ENCODE measurements around the gene ANKIB1. TPM values are rescaled to one million over a fixed set of nuclear protein-coding genes. Genes with fewer than 3 reads are reported as not detected.
"Not testable (repeated sequence)": the region's sequence is repeated elsewhere in the genome, so short reads cannot be mapped to it uniquely, and the experiment has no call there.

ANKIB1 gene
- total RNA-seq, 8 experiments from 2014 or later = 28.7 to 96.9 (median 49.8) TPM

- Histone ChIP-seq H3K4me1 (replicated peaks in 1 of 2) (no peaks in the 10 kb centered on the region), H3K27ac (no peak overlapping the region)
Measured at GRCh38 chr7:92404170-92404614, 158.4 kb downstream of the ANKIB1 start.

GRCh38 chr7:92409357-92409756, 163.6 kb downstream of the ANKIB1 start:
- in situ Hi-C loops (cut with MboI; ENCODE audit: low pct_unique_long_range_greater_than_20kb in 2 of 9, low sequenced_read_pairs in 9 of 9, unreplicated experiment in 9 of 9) = no loop called here
- WGBS, 10 experiments = 71 to 100% (median 100%) methylated on average over 1 of the region's 1 CpG; no CpG with 5 or more reads in 7 of the 10 experiments
- H3K4me3 ChIP-seq = no peak overlapping the region
- no peaks in the 10 kb centered on the region for H3K4me1 ChIP-seq (replicated peaks in 1 of 2)
- H3K27ac ChIP-seq = no peak overlapping the region
- ATAC-seq (replicated peaks in 6 of 8) = no peak

More at GRCh38 chr7:92404170-92404614, 158.4 kb downstream of the ANKIB1 start:
- in situ Hi-C loops (cut with MboI; ENCODE audit: low pct_unique_long_range_greater_than_20kb in 2 of 9, low sequenced_read_pairs in 9 of 9, unreplicated experiment in 9 of 9) = no loop called here
- H3K4me3 ChIP-seq = no peak overlapping the region
- ATAC-seq (replicated peaks in 6 of 8) = no peak
- 83 to 100% (median 85%) methylated on average over 1 to 6 of the region's 6 CpGs; no CpG with 5 or more reads in 2 of the 10 experiments for WGBS, 10 experiments

GRCh38 chr7:92410162-92410561, 164.4 kb downstream of the ANKIB1 start:
- H3K4me1 ChIP-seq (replicated peaks in 1 of 2); H3K27ac ChIP-seq; ATAC-seq (replicated peaks in 6 of 8); H3K4me3 ChIP-seq; in situ Hi-C loops (cut with MboI; ENCODE audit: low pct_unique_long_range_greater_than_20kb in 2 of 9, low sequenced_read_pairs in 9 of 9, unreplicated experiment in 9 of 9): not testable (repeated sequence)
- 70 to 100% (median 80%) methylated on average over 1 to 2 of the region's 6 CpGs; no CpG with 5 or more reads in 6 of the 10 experiments for WGBS, 10 experiments

GRCh38 chr7:92412745-92413144, 167.0 kb downstream of the ANKIB1 start:
- ATAC-seq (replicated peaks in 6 of 8) = no peak
- WGBS, 10 experiments = 55 to 96% (median 89%) methylated on average over 2 to 11 of the region's 11 CpGs; no CpG with 5 or more reads in 1 of the 10 experiments
- no peak overlapping the region for H3K4me3 ChIP-seq
- no peaks in the 10 kb centered on the region for H3K4me1 ChIP-seq (replicated peaks in 1 of 2)
- in situ Hi-C loops (cut with MboI; ENCODE audit: low pct_unique_long_range_greater_than_20kb in 2 of 9, low sequenced_read_pairs in 9 of 9, unreplicated experiment in 9 of 9) = no loop called here
- H3K27ac ChIP-seq = no peak overlapping the region

- Histone ChIP-seq H3K27ac (no peak overlapping the region), H3K4me3 (no peak overlapping the region), H3K4me1 (replicated peaks in 1 of 2) (no peaks in the 10 kb centered on the region)
- in situ Hi-C loops (cut with MboI; ENCODE audit: low pct_unique_long_range_greater_than_20kb in 2 of 9, low sequenced_read_pairs in 9 of 9, unreplicated experiment in 9 of 9) = no loop called here
- peak in 2 of 8 experiments; percentile 60 to 61 for ATAC-seq (replicated peaks in 6 of 8)
- 18 to 100% (median 58%) methylated on average over 1 to 4 of the region's 5 CpGs; no CpG with 5 or more reads in 4 of the 10 experiments for WGBS, 10 experiments
Measured at GRCh38 chr7:92413550-92413949, 167.8 kb downstream of the ANKIB1 start.

GRCh38 chr7:92415225-92415624, 169.5 kb downstream of the ANKIB1 start:
- ATAC-seq (replicated peaks in 6 of 8) = peak in 1 of 8 experiments; percentile 57

GRCh38 chr7:92417913-92418312, 172.1 kb downstream of the ANKIB1 start:
- no peak for ATAC-seq (replicated peaks in 6 of 8)
- H3K4me3 ChIP-seq = no peak overlapping the region
- no peak overlapping the region for H3K27ac ChIP-seq
- 39 to 100% (median 79%) methylated on average over 1 to 5 of the region's 5 CpGs; no CpG with 5 or more reads in 2 of the 10 experiments for WGBS, 10 experiments
- in situ Hi-C loops (cut with MboI; ENCODE audit: low pct_unique_long_range_greater_than_20kb in 2 of 9, low sequenced_read_pairs in 9 of 9, unreplicated experiment in 9 of 9) = no loop called here
- no peaks in the 10 kb centered on the region for H3K4me1 ChIP-seq (replicated peaks in 1 of 2)

More at GRCh38 chr7:92415225-92415624, 169.5 kb downstream of the ANKIB1 start:
- Histone ChIP-seq H3K27ac (no peak overlapping the region), H3K4me1 (replicated peaks in 1 of 2) (no peaks in the 10 kb centered on the region), H3K4me3 (no peak overlapping the region)
- 47 to 100% (median 87%) methylated on average over 1 to 5 of the region's 5 CpGs for WGBS, 10 experiments
- in situ Hi-C loops (cut with MboI; ENCODE audit: low pct_unique_long_range_greater_than_20kb in 2 of 9, low sequenced_read_pairs in 9 of 9, unreplicated experiment in 9 of 9) = no loop called here

GRCh38 chr7:92421676-92422435, 176.1 kb downstream of the ANKIB1 start:
- WGBS, 10 experiments = 10 to 86% (median 53%) methylated on average over 1 to 3 of the region's 5 CpGs; no CpG with 5 or more reads in 1 of the 10 experiments
- in situ Hi-C loops (cut with MboI; ENCODE audit: low pct_unique_long_range_greater_than_20kb in 2 of 9, low sequenced_read_pairs in 9 of 9, unreplicated experiment in 9 of 9) = no loop called here
- Histone ChIP-seq H3K27ac (no peak overlapping the region), H3K4me1 (replicated peaks in 1 of 2) (no peaks in the 10 kb centered on the region), H3K4me3 (no peak overlapping the region)
- peak in 1 of 8 experiments; percentile 21 for ATAC-seq (replicated peaks in 6 of 8)

GRCh38 chr7:92422926-92423325, 177.2 kb downstream of the ANKIB1 start:
- Histone ChIP-seq H3K4me3 (no peak overlapping the region), H3K4me1 (replicated peaks in 1 of 2) (no peaks in the 10 kb centered on the region), H3K27ac (no peak overlapping the region)
- in situ Hi-C loops (cut with MboI; ENCODE audit: low pct_unique_long_range_greater_than_20kb in 2 of 9, low sequenced_read_pairs in 9 of 9, unreplicated experiment in 9 of 9) = no loop called here
- WGBS, 10 experiments = 79 to 100% (median 90%) methylated on average over 1 to 3 of the region's 6 CpGs; no CpG with 5 or more reads in 6 of the 10 experiments
- ATAC-seq (replicated peaks in 6 of 8) = no peak

- 58 to 98% (median 80%) methylated on average over 2 to 5 of the region's 5 CpGs; no CpG with 5 or more reads in 2 of the 10 experiments for WGBS, 10 experiments
- ATAC-seq (replicated peaks in 6 of 8) = no peak
- Histone ChIP-seq H3K4me3 (no peak overlapping the region), H3K27ac (no peak overlapping the region), H3K4me1 (replicated peaks in 1 of 2) (no peaks in the 10 kb centered on the region)
- in situ Hi-C loops (cut with MboI; ENCODE audit: low pct_unique_long_range_greater_than_20kb in 2 of 9, low sequenced_read_pairs in 9 of 9, unreplicated experiment in 9 of 9) = no loop called here
Measured at GRCh38 chr7:92423710-92424131, 177.9 kb downstream of the ANKIB1 start.

GRCh38 chr7:92425311-92425947, 179.7 kb downstream of the ANKIB1 start:
- Histone ChIP-seq H3K4me1 (replicated peaks in 1 of 2) (no peaks in the 10 kb centered on the region), H3K4me3 (no peak overlapping the region), H3K27ac (no peak overlapping the region)
- in situ Hi-C loops (cut with MboI; ENCODE audit: low pct_unique_long_range_greater_than_20kb in 2 of 9, low sequenced_read_pairs in 9 of 9, unreplicated experiment in 9 of 9) = loop anchor here in 1 of 9 experiments (25.0 kb wide), 1 partner anchor 188 kb away; the partner anchor contains the start of genes ANKIB1 and KRIT1
- 0 to 100% (median 85%) methylated on average over 1 to 11 of the region's 20 CpGs; no CpG with 5 or more reads in 4 of the 10 experiments for WGBS, 10 experiments
- ATAC-seq (replicated peaks in 6 of 8) = no peak

GRCh38 chr7:92427193-92427592, 181.4 kb downstream of the ANKIB1 start:
- no peak overlapping the region for H3K4me3 ChIP-seq
- in situ Hi-C loops (cut with MboI; ENCODE audit: low pct_unique_long_range_greater_than_20kb in 2 of 9, low sequenced_read_pairs in 9 of 9, unreplicated experiment in 9 of 9) = loop anchor here in 1 of 9 experiments (25.0 kb wide), 1 partner anchor 190 kb away; the partner anchor contains the start of genes ANKIB1 and KRIT1
- WGBS, 10 experiments = 29 to 100% (median 90%) methylated on average over 1 to 3 of the region's 3 CpGs; no CpG with 5 or more reads in 2 of the 10 experiments

More at GRCh38 chr7:92427193-92427592, 181.4 kb downstream of the ANKIB1 start:
- ATAC-seq (replicated peaks in 6 of 8) = no peak
- no peaks in the 10 kb centered on the region for H3K4me1 ChIP-seq (replicated peaks in 1 of 2)
- H3K27ac ChIP-seq = no peak overlapping the region

All from motor neuron (in vitro differentiated cells).